ENCODE data around the gene GNAL. TPM values are rescaled to one million over a fixed set of nuclear protein-coding genes. Genes with fewer than 3 reads are reported as not detected.

The GNAL gene
- total RNA-seq, 2 donors from 2014 or later: 0.10 to 0.37 TPM

- Mint-ChIP-seq H3K36me3 (ENCODE audit: low read depth) (peaks cover 8% of the 10 kb centered on the region), H3K27ac (no peak overlapping the region), H3K4me1 (no peaks in the 10 kb centered on the region), H3K27me3 (peaks cover 48% of the 10 kb centered on the region), H3K4me3 (no peak overlapping the region)
- no peaks in the 10 kb centered on the region for H3K9me3 ChIP-seq (ENCODE audit: control insufficient read depth, low read length, poor library complexity, severe bottlenecking)
- ATAC-seq (no peak), DNase-seq (no peak)
Measured at GRCh38 chr18:11661430-11661829, 27.6 kb upstream of the GNAL start.

- H3K9me3 ChIP-seq (ENCODE audit: control insufficient read depth, low read length, poor library complexity, severe bottlenecking): no peaks in the 10 kb centered on the region
- Mint-ChIP-seq H3K27ac (no peak overlapping the region), H3K4me1 (no peaks in the 10 kb centered on the region), H3K36me3 (ENCODE audit: low read depth) (peaks cover 2% of the 10 kb centered on the region), H3K27me3 (peaks cover 35% of the 10 kb centered on the region), H3K4me3 (no peak overlapping the region)
- ATAC-seq (no peak), DNase-seq (no peak)
Measured at GRCh38 chr18:11663439-11664029, 25.5 kb upstream of the GNAL start.

DNA sequence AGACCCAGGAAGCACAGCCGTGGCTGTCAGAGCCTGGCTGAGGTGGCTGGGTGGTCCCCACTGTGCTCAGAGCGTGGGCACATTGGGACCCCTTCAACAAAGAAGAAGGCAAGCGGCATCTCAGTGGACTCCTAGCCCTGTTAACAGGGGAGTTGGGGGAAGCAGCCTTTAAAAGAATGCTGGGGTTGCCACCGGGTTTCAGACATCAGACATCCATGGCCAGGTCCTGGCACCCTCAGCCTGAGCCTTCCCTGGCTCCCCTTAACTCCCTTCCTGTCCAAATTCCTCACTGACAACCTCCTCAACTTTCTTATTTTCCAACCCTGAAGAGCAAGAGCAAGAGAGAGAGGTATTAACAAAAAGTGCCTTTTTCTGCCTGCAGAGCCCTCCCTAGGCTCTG, 24.8 kb upstream of the GNAL start:
- no peak overlapping the region for H3K4me3 Mint-ChIP-seq
- H3K36me3 Mint-ChIP-seq (ENCODE audit: low read depth): no peaks in the 10 kb centered on the region
- ATAC-seq (no peak), DNase-seq (no peak)
- no peak overlapping the region for H3K27ac Mint-ChIP-seq
- no peaks in the 10 kb centered on the region for H3K9me3 ChIP-seq (ENCODE audit: control insufficient read depth, low read length, poor library complexity, severe bottlenecking)
- H3K4me1 Mint-ChIP-seq: no peaks in the 10 kb centered on the region
- peaks cover 34% of the 10 kb centered on the region for H3K27me3 Mint-ChIP-seq

DNA sequence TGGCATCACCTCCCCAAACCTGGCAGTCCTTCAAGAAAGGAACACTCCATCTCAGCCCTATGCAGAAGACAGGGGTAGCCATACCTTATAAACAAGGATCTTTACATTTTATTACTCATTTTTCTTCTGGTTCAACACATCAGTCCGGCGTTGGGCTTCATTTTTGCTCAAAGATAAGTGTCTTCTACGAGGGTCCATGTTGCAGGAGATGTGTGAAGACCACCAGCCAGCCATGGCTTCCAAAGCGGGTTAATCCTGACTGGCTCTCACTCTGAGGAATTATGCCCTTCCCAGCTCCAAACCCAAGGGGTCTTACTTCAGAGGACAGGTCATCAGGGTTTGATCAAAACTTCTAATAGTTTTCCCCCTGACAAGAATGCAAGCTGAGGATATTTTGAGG, 23.9 kb upstream of the GNAL start:
- Mint-ChIP-seq H3K36me3 (ENCODE audit: low read depth) (no peaks in the 10 kb centered on the region), H3K4me3 (no peak overlapping the region), H3K4me1 (peaks cover 1% of the 10 kb centered on the region), H3K27me3 (peaks cover 36% of the 10 kb centered on the region), H3K27ac (no peak overlapping the region)
- no peak for DNase-seq
- no peaks in the 10 kb centered on the region for H3K9me3 ChIP-seq (ENCODE audit: control insufficient read depth, low read length, poor library complexity, severe bottlenecking)
- ATAC-seq: no peak

DNA sequence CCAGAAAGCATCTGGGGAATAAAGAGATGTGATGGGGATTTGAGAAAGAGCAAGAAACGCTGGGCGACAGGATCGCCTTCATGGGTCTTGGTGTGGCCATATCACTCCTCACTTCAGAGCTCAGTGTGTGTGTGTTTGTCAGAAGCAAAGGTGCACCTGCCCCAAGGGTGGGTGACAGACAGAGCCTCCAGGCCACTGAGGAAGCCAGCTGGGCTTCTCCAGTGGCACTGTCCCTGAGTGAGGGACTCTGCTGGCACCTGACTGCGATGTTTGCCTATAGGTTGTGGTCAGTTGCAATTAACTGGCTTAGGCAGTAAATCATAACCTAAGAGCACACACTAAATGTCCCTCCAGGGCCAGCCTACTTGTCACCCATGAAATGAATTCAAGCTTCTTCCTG, 23.5 kb upstream of the GNAL start:
- Mint-ChIP-seq H3K27ac (no peak overlapping the region), H3K4me1 (peaks cover 5% of the 10 kb centered on the region), H3K4me3 (no peak overlapping the region), H3K36me3 (ENCODE audit: low read depth) (no peaks in the 10 kb centered on the region), H3K27me3 (peaks cover 37% of the 10 kb centered on the region)
- no peak for ATAC-seq
- no peak for DNase-seq
- H3K9me3 ChIP-seq (ENCODE audit: control insufficient read depth, low read length, poor library complexity, severe bottlenecking): no peaks in the 10 kb centered on the region

GRCh38 chr18:11666176-11666575, 22.9 kb upstream of the GNAL start:
- no peak for DNase-seq
- peaks cover 5% of the 10 kb centered on the region for H3K4me1 Mint-ChIP-seq
- no peaks in the 10 kb centered on the region for H3K36me3 Mint-ChIP-seq (ENCODE audit: low read depth)
- H3K27ac Mint-ChIP-seq: no peak overlapping the region
- no peak overlapping the region for H3K4me3 Mint-ChIP-seq
- peaks cover 40% of the 10 kb centered on the region for H3K27me3 Mint-ChIP-seq
- no peak for ATAC-seq
- H3K9me3 ChIP-seq (ENCODE audit: control insufficient read depth, low read length, poor library complexity, severe bottlenecking): no peaks in the 10 kb centered on the region

GRCh38 chr18:11666831-11667230, 22.2 kb upstream of the GNAL start:
- DNase-seq (no peak), ATAC-seq (no peak)
- Mint-ChIP-seq H3K4me1 (peaks cover 5% of the 10 kb centered on the region), H3K36me3 (ENCODE audit: low read depth) (no peaks in the 10 kb centered on the region), H3K4me3 (no peak overlapping the region), H3K27me3 (peaks cover 46% of the 10 kb centered on the region), H3K27ac (no peak overlapping the region)
- H3K9me3 ChIP-seq (ENCODE audit: control insufficient read depth, low read length, poor library complexity, severe bottlenecking): no peaks in the 10 kb centered on the region

DNA sequence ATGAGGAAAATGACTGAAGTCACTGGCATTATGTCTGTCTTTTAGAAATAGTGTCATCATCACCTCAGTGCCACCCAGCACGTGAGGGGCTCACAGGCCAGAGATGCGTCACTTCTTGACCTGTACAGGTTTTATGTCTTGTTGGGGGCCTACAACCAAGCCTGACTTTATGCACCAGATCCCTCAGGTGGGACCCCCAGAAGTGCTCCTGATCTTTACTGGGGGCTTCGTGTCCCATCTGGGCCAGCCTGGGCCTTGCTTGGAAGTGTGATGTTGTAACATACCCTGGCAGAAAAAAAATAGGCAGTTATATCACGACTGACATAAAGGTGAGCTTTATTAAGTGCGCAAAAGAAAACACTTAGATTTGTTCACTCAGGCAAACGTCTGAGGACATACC, 21.5 kb upstream of the GNAL start:
- no peak for ATAC-seq
- Mint-ChIP-seq H3K4me3 (no peak overlapping the region), H3K36me3 (ENCODE audit: low read depth) (no peaks in the 10 kb centered on the region), H3K27ac (no peak overlapping the region), H3K4me1 (peaks cover 5% of the 10 kb centered on the region), H3K27me3 (peaks cover 51% of the 10 kb centered on the region)
- no peaks in the 10 kb centered on the region for H3K9me3 ChIP-seq (ENCODE audit: control insufficient read depth, low read length, poor library complexity, severe bottlenecking)
- no peak for DNase-seq

DNA sequence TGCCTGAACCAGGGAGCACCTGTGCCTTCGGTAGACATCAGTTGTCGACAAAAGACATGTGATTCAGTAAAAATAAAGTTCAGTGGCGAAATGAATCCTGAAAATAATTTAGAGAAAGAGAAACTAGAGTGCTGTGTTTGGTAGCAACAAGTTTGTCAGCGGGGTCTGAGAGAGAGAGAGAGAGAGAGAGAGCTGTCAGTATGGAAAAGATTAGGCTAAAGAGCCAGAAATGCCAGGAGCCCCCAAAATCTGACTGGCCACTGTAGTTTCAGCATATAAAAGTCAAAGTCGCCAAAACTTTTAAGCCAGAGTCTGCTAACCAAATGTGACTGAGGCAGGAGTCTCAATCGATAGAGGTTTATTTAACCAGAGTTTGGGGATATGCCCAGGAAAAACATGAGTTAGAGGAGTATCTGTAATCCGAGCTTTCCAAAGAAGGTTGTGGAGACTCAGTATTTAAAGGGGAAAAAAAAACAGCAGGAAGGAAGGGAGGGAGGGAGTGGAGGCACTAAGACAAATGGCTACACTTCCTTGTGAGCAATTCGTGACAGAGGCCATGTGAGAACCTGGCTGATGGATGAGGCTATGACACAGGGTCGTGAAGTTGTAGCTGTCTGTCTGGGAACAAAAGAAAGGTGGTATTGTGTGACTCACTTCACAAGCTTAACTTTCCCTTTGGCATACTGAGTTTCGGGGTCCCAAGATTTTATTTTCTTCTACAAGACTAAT, 20.5 kb upstream of the GNAL start:
- H3K27me3 Mint-ChIP-seq: peaks cover 58% of the 10 kb centered on the region

DNA sequence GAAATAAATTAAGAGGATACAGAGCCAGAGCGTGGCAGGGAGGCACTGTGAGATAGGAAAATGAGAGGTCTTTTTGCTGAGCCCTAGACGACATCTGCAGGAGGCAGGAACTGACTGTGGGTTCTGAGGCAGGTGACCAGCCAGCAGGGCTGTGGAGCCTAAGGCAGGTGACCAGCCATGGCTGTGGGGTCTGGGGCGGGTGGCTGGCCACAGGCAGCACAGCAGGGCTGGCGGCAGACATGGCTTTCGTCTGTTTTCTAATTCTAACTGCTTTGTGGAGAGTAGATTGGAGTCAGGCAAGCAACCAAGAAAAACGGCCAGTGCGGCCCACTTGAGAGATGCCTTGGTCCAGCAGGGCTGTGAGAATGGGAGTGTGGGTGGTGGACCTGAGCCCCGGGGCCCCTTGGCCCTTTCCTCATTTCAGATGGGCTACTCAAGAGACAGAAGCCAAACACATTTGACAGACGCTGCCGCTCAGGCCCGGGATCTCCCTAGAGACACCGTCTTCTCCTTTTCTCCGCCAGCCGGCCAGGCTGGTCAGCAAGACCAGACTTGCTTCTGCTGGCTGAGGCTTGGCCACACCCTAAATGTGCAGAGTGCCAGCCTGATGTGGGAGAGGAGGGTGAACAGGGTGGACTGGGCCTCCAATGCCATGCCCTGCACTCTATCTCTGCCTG, 19.7 kb upstream of the GNAL start:
- Mint-ChIP-seq H3K27ac (no peak overlapping the region), H3K4me1 (peaks cover 5% of the 10 kb centered on the region), H3K27me3 (peaks cover 66% of the 10 kb centered on the region), H3K36me3 (ENCODE audit: low read depth) (no peaks in the 10 kb centered on the region), H3K4me3 (no peak overlapping the region)
- no peak for DNase-seq
- H3K9me3 ChIP-seq (ENCODE audit: control insufficient read depth, low read length, poor library complexity, severe bottlenecking): no peaks in the 10 kb centered on the region
- no peak for ATAC-seq

More for the DNA sequence above, 20.5 kb upstream of the GNAL start:
- DNase-seq (no peak), ATAC-seq (no peak)
- no peaks in the 10 kb centered on the region for H3K36me3 Mint-ChIP-seq (ENCODE audit: low read depth)
- H3K9me3 ChIP-seq (ENCODE audit: control insufficient read depth, low read length, poor library complexity, severe bottlenecking): no peaks in the 10 kb centered on the region
- H3K4me3 Mint-ChIP-seq: no peak overlapping the region
- peaks cover 5% of the 10 kb centered on the region for H3K4me1 Mint-ChIP-seq
- no peak overlapping the region for H3K27ac Mint-ChIP-seq

DNA sequence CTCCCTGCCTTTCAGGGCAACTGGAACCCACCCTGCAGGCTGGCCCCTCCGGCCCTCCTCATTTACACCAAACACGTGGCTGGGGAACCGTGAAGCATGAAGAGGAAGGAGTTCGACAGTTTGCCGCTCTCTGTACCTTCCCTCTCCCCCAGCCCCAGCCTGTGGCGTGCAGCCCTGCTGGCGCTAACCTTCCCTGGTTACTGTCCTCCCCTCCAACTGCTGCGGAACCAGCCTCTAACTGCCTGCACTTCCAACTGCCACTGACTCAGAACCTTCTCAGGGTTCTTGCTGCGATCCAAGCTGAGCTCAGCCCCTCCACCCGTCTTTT, 19.2 kb upstream of the GNAL start:
- Mint-ChIP-seq H3K36me3 (ENCODE audit: low read depth) (no peaks in the 10 kb centered on the region), H3K27me3 (peaks cover 71% of the 10 kb centered on the region), H3K4me1 (peaks cover 5% of the 10 kb centered on the region), H3K27ac (no peak overlapping the region), H3K4me3 (no peak overlapping the region)
- no peak for ATAC-seq
- DNase-seq: no peak
- no peaks in the 10 kb centered on the region for H3K9me3 ChIP-seq (ENCODE audit: control insufficient read depth, low read length, poor library complexity, severe bottlenecking)

GRCh38 chr18:11671156-11671555, 17.9 kb upstream of the GNAL start:
- DNase-seq: no peak
- H3K4me3 Mint-ChIP-seq: no peak overlapping the region
- no peak for ATAC-seq
- no peaks in the 10 kb centered on the region for H3K36me3 Mint-ChIP-seq (ENCODE audit: low read depth)
- peaks cover 74% of the 10 kb centered on the region for H3K27me3 Mint-ChIP-seq
- no peak overlapping the region for H3K27ac Mint-ChIP-seq
- H3K4me1 Mint-ChIP-seq: peaks cover 5% of the 10 kb centered on the region
- H3K9me3 ChIP-seq (ENCODE audit: control insufficient read depth, low read length, poor library complexity, severe bottlenecking): no peaks in the 10 kb centered on the region

GRCh38 chr18:11672198-11672597, 16.9 kb upstream of the GNAL start:
- Mint-ChIP-seq H3K27me3 (peaks cover 74% of the 10 kb centered on the region), H3K4me3 (no peak overlapping the region)

More at GRCh38 chr18:11672198-11672597, 16.9 kb upstream of the GNAL start:
- ATAC-seq (no peak), DNase-seq (no peak)
- Mint-ChIP-seq H3K27ac (no peak overlapping the region), H3K4me1 (peaks cover 5% of the 10 kb centered on the region), H3K36me3 (ENCODE audit: low read depth) (no peaks in the 10 kb centered on the region)
- H3K9me3 ChIP-seq (ENCODE audit: control insufficient read depth, low read length, poor library complexity, severe bottlenecking): no peaks in the 10 kb centered on the region

All from T-helper 17 cell (primary cell).